ENCODE measurements around the gene DMD. TPM values are rescaled to one million over a fixed set of nuclear protein-coding genes. Genes with fewer than 3 reads are reported as not detected.

The DMD gene
- total RNA-seq, 1 experiment from 2014 or later = 47.2 TPM

DNA sequence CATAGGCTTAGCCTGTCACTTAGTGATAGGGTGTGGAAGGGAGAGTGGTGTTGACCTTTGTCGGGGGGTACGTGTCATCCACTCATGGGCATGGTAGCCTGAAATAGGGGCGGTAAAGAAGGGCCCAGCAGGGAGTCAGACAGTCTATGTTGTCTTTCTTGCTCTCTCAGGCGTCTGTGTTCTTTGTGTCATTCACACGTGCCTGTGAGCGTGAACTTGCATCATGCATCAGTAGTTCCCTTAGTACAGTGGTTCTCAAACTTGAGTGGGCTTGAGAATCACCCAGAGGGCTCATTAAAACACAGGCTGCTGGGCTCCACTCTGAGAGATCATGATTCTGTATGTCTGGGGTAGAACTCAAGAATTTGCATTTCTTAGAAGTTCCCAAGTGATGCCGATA lies 1688.6 kb downstream of the DMD start:
- H3K36me3 Mint-ChIP-seq (ENCODE audit: insufficient read depth, unreplicated experiment) = no peaks in the 10 kb centered on the region
- no peak for DNase-seq
- no peak overlapping the region for H3K27ac Mint-ChIP-seq (ENCODE audit: unreplicated experiment)
- intact Hi-C loops (cut with micrococcal nuclease; ENCODE audit: unreplicated experiment) = no loop called here
- POLR2A ChIA-PET = no interaction called here
- H3K9me3 ChIP-seq = no peaks in the 10 kb centered on the region
- no peaks in the 10 kb centered on the region for H3K4me1 ChIP-seq
- TF ChIP-seq CTCF (IDR thresholded peaks at IDR 0.05; ENCODE audit: insufficient read depth in 1 of 2, low read depth in 1 of 2, low read length in 1 of 2, severe bottlenecking in 1 of 2, unreplicated experiment in 1 of 2) = no peak
- no peak overlapping the region for H3K4me3 Mint-ChIP-seq (ENCODE audit: unreplicated experiment)
- H3K9me3 Mint-ChIP-seq (ENCODE audit: unreplicated experiment) = no peaks in the 10 kb centered on the region
- CTCF ChIA-PET = no interaction called here
- BruUV-seq (replicated peaks) = no TSS peak
- H3K36me3 ChIP-seq (ENCODE audit: control insufficient read depth, insufficient read depth, low read length) = no peaks in the 10 kb centered on the region
- no peaks in the 10 kb centered on the region for H3K27me3 Mint-ChIP-seq (ENCODE audit: insufficient read depth, unreplicated experiment)
- H3K4me1 Mint-ChIP-seq (ENCODE audit: low read depth, unreplicated experiment) = no peaks in the 10 kb centered on the region
- H3K4me3 ChIP-seq (ENCODE audit: low read depth, low read length) = no peak overlapping the region
- H3K27me3 ChIP-seq (replicated peaks; ENCODE audit: control insufficient read depth, insufficient read depth, low read length) = no peaks in the 10 kb centered on the region

DNA sequence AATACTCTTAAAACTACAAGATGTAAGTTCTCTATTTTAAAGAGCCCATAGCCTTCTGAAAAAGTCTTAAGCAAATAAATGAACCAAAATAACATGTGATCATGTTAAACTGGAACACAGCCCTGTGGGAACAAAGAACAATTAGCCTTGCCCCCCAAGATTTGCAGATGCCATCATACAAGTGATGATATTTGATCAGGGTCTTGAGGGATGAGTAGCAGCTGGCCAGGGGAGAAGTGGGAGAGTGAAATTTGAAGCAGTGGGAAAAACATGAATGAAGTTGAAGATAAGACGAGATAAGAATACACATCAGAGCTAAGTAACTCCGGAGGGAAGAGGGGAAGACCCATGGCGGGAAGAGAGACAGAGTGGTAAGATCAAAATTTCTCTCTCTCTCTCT lies 1689.4 kb downstream of the DMD start:
- POLR2A ChIA-PET = interaction anchor here (0.6 kb wide), 1 partner anchor 248 kb away, joined by 3 read pairs; no protein-coding TSS in a partner anchor
- BruUV-seq (replicated peaks) = no TSS peak
- H3K9me3 Mint-ChIP-seq (ENCODE audit: unreplicated experiment) = no peaks in the 10 kb centered on the region

GRCh38 chrX:31516527-31516926 lies 1694.8 kb downstream of the DMD start:
- CTCF ChIA-PET = no interaction called here
- no peaks in the 10 kb centered on the region for H3K27me3 ChIP-seq (replicated peaks; ENCODE audit: control insufficient read depth, insufficient read depth, low read length)
- no peak overlapping the region for H3K4me3 ChIP-seq (ENCODE audit: low read depth, low read length)
- no peak for TF ChIP-seq CTCF (IDR thresholded peaks at IDR 0.05; ENCODE audit: insufficient read depth in 1 of 2, low read depth in 1 of 2, low read length in 1 of 2, severe bottlenecking in 1 of 2, unreplicated experiment in 1 of 2)
- Mint-ChIP-seq H3K27me3 (ENCODE audit: insufficient read depth, unreplicated experiment) (no peaks in the 10 kb centered on the region), H3K4me3 (ENCODE audit: unreplicated experiment) (no peak overlapping the region), H3K36me3 (ENCODE audit: insufficient read depth, unreplicated experiment) (no peaks in the 10 kb centered on the region), H3K27ac (ENCODE audit: unreplicated experiment) (no peak overlapping the region), H3K4me1 (ENCODE audit: low read depth, unreplicated experiment) (no peaks in the 10 kb centered on the region), H3K9me3 (ENCODE audit: unreplicated experiment) (no peaks in the 10 kb centered on the region)
- H3K36me3 ChIP-seq (ENCODE audit: control insufficient read depth, insufficient read depth, low read length) = no peaks in the 10 kb centered on the region
- POLR2A ChIA-PET = no interaction called here
- intact Hi-C loops (cut with micrococcal nuclease; ENCODE audit: unreplicated experiment) = no loop called here
- H3K4me1 ChIP-seq = no peaks in the 10 kb centered on the region
- BruUV-seq (replicated peaks) = no TSS peak
- H3K9me3 ChIP-seq = no peaks in the 10 kb centered on the region
- DNase-seq = no peak

More for the DNA sequence above, 1689.4 kb downstream of the DMD start:
- no peaks in the 10 kb centered on the region for H3K27me3 Mint-ChIP-seq (ENCODE audit: insufficient read depth, unreplicated experiment)
- H3K36me3 Mint-ChIP-seq (ENCODE audit: insufficient read depth, unreplicated experiment) = no peaks in the 10 kb centered on the region
- no peak for DNase-seq
- Histone ChIP-seq H3K4me1 (no peaks in the 10 kb centered on the region), H3K9me3 (no peaks in the 10 kb centered on the region), H3K4me3 (ENCODE audit: low read depth, low read length) (no peak overlapping the region), H3K36me3 (ENCODE audit: control insufficient read depth, insufficient read depth, low read length) (no peaks in the 10 kb centered on the region), H3K27me3 (replicated peaks; ENCODE audit: control insufficient read depth, insufficient read depth, low read length) (no peaks in the 10 kb centered on the region)
- H3K4me1 Mint-ChIP-seq (ENCODE audit: low read depth, unreplicated experiment) = no peaks in the 10 kb centered on the region
- CTCF ChIA-PET = no interaction called here
- H3K27ac Mint-ChIP-seq (ENCODE audit: unreplicated experiment) = no peak overlapping the region
- TF ChIP-seq CTCF (IDR thresholded peaks at IDR 0.05; ENCODE audit: insufficient read depth in 1 of 2, low read depth in 1 of 2, low read length in 1 of 2, severe bottlenecking in 1 of 2, unreplicated experiment in 1 of 2) = no peak
- no peak overlapping the region for H3K4me3 Mint-ChIP-seq (ENCODE audit: unreplicated experiment)
- intact Hi-C loops (cut with micrococcal nuclease; ENCODE audit: unreplicated experiment) = no loop called here

All from Caco-2 (cell line).